HepG2 (cell line): ENCODE results near the gene FANCD2OS. TPM values are rescaled to one million over a fixed set of nuclear protein-coding genes. Genes with fewer than 3 reads are reported as not detected.
A peak's percentile ranks its signal among the peaks of the same experiment; 100 is the strongest.

Source experiments
- ATF1 ChIP-seq: IDR thresholded peaks from 2 replicates; pipeline ENCODE4 v1.6.1; 2016; ENCODE audit warnings: mild to moderate bottlenecking, control low read depth
- CBFB ChIP-seq: sonication (generic); formaldehyde crosslinking; IDR thresholded peaks from 2 replicates; pipeline ENCODE4 v1.4.0; 2020; ENCODE audit warnings: missing genetic modification reagents
- DZIP1 ChIP-seq: sonication (generic); formaldehyde crosslinking; IDR thresholded peaks from 2 replicates; pipeline ENCODE4 v1.5.0; 2020; ENCODE audit warnings: mild to moderate bottlenecking, missing genetic modification reagents
- GATAD1 ChIP-seq: IDR thresholded peaks from 2 replicates; pipeline ENCODE4 v1.6.1; 2016; ENCODE audit warnings: missing genetic modification reagents, missing compliant biosample characterization
- ISL2 ChIP-seq: sonication (generic); formaldehyde crosslinking; IDR thresholded peaks from 2 replicates; pipeline ENCODE4 v1.5.0; 2020; ENCODE audit warnings: missing genetic modification reagents
- KLF6 ChIP-seq: IDR thresholded peaks from 2 replicates; pipeline ENCODE4 v1.8.0; 2016; ENCODE audit warnings: missing biosample characterization, missing genetic modification reagents
- PHB2 ChIP-seq: fragments of 450-650 bp; IDR thresholded peaks from 2 replicates; pipeline ENCODE4 v1.6.1; 2018; ENCODE audit not compliant: partially characterized antibody
- RNF219 ChIP-seq: sonication (generic); formaldehyde crosslinking; IDR thresholded peaks from 2 replicates; pipeline ENCODE4 v1.5.0; 2020; ENCODE audit warnings: mild to moderate bottlenecking, missing genetic modification reagents
- SAFB2 ChIP-seq: sonication (generic); formaldehyde crosslinking; IDR thresholded peaks from 2 replicates; pipeline ENCODE4 v1.5.1; 2020; ENCODE audit warnings: missing genetic modification reagents, low read depth, mild to moderate bottlenecking, borderline replicate concordance
- SATB2 ChIP-seq: sonication (generic); formaldehyde crosslinking; IDR thresholded peaks from 2 replicates; pipeline ENCODE4 v1.5.0; 2020; ENCODE audit warnings: missing genetic modification reagents
- SMAD3 ChIP-seq: sonication (generic); formaldehyde crosslinking; IDR thresholded peaks from 2 replicates; pipeline ENCODE4 v1.4.0; 2020; ENCODE audit warnings: missing genetic modification reagents
- TEAD3 ChIP-seq: optimal IDR thresholded peaks from 2 replicates; pipeline ENCODE3; 2016; ENCODE audit warnings: borderline replicate concordance
- ZBTB10 ChIP-seq: sonication (generic); formaldehyde crosslinking; IDR thresholded peaks from 2 replicates; pipeline ENCODE4 v1.4.0; 2020; ENCODE audit warnings: missing genetic modification reagents, borderline replicate concordance
- ZBTB37 ChIP-seq: sonication (generic); formaldehyde crosslinking; IDR thresholded peaks from 2 replicates; pipeline ENCODE4 v1.4.0; 2020; ENCODE audit warnings: mild to moderate bottlenecking, missing genetic modification reagents
- ZEB1 ChIP-seq: IDR thresholded peaks from 2 replicates; pipeline ENCODE4 v1.6.1; 2012; ENCODE audit warnings: mild to moderate bottlenecking, low read depth, inconsistent platforms; ENCODE audit not compliant: insufficient replicate concordance
- ZKSCAN1 ChIP-seq: fragments of 150-350 bp; IDR thresholded peaks from 2 replicates; pipeline ENCODE4 v1.6.1; 2014; ENCODE audit warnings: low read length
- ZNF256 ChIP-seq: sonication (generic); formaldehyde crosslinking; conservative IDR thresholded peaks from 2 replicates; pipeline ENCODE4 v1.4.0; 2020; ENCODE audit warnings: missing genetic modification reagents
- ZNF367 ChIP-seq: sonication (generic); formaldehyde crosslinking; IDR thresholded peaks from 2 replicates; pipeline ENCODE4 v1.4.0; 2020; ENCODE audit warnings: missing genetic modification reagents, borderline replicate concordance
- ZNF674 ChIP-seq: sonication (generic); formaldehyde crosslinking; IDR thresholded peaks from 2 replicates; pipeline ENCODE4 v1.5.0; 2020; ENCODE audit warnings: low read depth, mild to moderate bottlenecking, missing genetic modification reagents
- ZNF790 ChIP-seq: sonication (generic); formaldehyde crosslinking; IDR thresholded peaks from 2 replicates; pipeline ENCODE4 v1.8.0; 2022; ENCODE audit warnings: missing genetic modification reagents, mild to moderate bottlenecking, borderline replicate concordance
- polyA plus RNA-seq, 8 experiments: library from polyadenylated mRNA; depleted of rRNA in 3 of 8; stranded (reverse) in 7 of 8; unstranded in 1 of 8; fragments of >200 nt; fragmentation: Illumina TruSeq in 4 of 8; extraction: Trizol in 4 of 8; gene quantifications; 2 replicates each; pipeline versions ENCODE4 v1.2.1 to v1.2.3, GENCODE V29; 2011 to 2016; ENCODE audit warnings: low read depth in 4 of 8, missing spikeins in 1 of 8, mixed read lengths in 1 of 8; ENCODE audit not compliant: insufficient read depth in 1 of 8
- total RNA-seq, 5 experiments: library from RNA; depleted of rRNA; stranded (reverse); fragments of >200 nt; fragmentation: Illumina TruSeq; extraction: Trizol; gene quantifications; 2 replicates each; pipeline ENCODE4 v1.2.3, GENCODE V29; 2016; ENCODE audit warnings: low read depth in 1 of 5

FANCD2OS gene
- total and polyA plus RNA-seq, 2 of the 13 experiments (the other 11 are each of a cell fraction or from before 2014, with no cell fraction given), result not detected

- no peak for TF ChIP-seq RNF219 (CRISPR knock-in tag)
- peak; percentile 57; the same call in 1 of the 2 replicates for TF ChIP-seq ISL2 (CRISPR knock-in tag)
- TF ChIP-seq ZEB1, result peak; percentile 21
- no peak for TF ChIP-seq DZIP1 (CRISPR knock-in tag)
- peak; percentile 70; the same call in 1 of the 2 replicates for TF ChIP-seq ZNF256 (CRISPR knock-in tag)
- TF ChIP-seq ATF1 (CRISPR knock-in tag), result peak; percentile 60; the same call in 1 of the 2 replicates
- TF ChIP-seq TEAD3 (CRISPR knock-in tag), result peak; percentile 44
- TF ChIP-seq SAFB2 (CRISPR knock-in tag), result 0 out of 2 replicates have a peak, but pooled peaks have one; percentile 32
- no peak for TF ChIP-seq ZNF367 (CRISPR knock-in tag)
- TF ChIP-seq KLF6 (CRISPR knock-in tag), result peak; percentile 46; the same call in 1 of the 2 replicates
- 0 out of 2 replicates have a peak, but pooled peaks have one; percentile 61 for TF ChIP-seq ZNF790 (CRISPR knock-in tag)
- 0 out of 2 replicates have a peak, but pooled peaks have one; percentile 41 for TF ChIP-seq ZBTB10 (CRISPR knock-in tag)
- TF ChIP-seq ZBTB37 (CRISPR knock-in tag), result no peak
- TF ChIP-seq ZKSCAN1, result no peak
- TF ChIP-seq SATB2 (CRISPR knock-in tag), result 0 out of 2 replicates have a peak, but pooled peaks have one; percentile 80
- TF ChIP-seq ZNF674 (CRISPR knock-in tag), result no peak
- no peak; the same call in 1 of the 2 replicates for TF ChIP-seq SMAD3
- TF ChIP-seq GATAD1 (CRISPR knock-in tag), result peak; percentile 87
- TF ChIP-seq CBFB (CRISPR knock-in tag), result no peak; the same call in 1 of the 2 replicates
- no peak for TF ChIP-seq PHB2
Observed at GRCh38 chr3:10115326-10116137, 7.5 kb upstream of the FANCD2OS start, which contains the start of gene BRK1 (continued).
